Heart right ventricle (tissue), 16 donors: Measurements from ENCODE around the gene KCNQ1. TPM values are rescaled to one million over a fixed set of nuclear protein-coding genes. Genes with fewer than 3 reads are reported as not detected.
A peak's percentile ranks its signal among the peaks of the same experiment; 100 is the strongest.

Experiments used
- ATAC-seq, 8 donors: fragments of 200-7000 bp; cut with Tn5 transposase; one replicate each; pipeline ENCODE4 v1.9.1; 2020; ENCODE audit warnings: mild to moderate bottlenecking in 8 of 8, moderate library complexity in 8 of 8, moderate number of reproducible peaks in 1 of 8
- DNase-seq, 2 donors: peaks; one replicate each; pipeline ENCODE4 v3.0.0-alpha.2; 2020
- H3K27ac ChIP-seq, 10 donors: fragments of 200-600 bp; sonication (generic) in 2 of 10; one replicate each; pipeline versions ENCODE4 v1.5.0 to v1.8.0; 2020 to 2022; ENCODE audit warnings: mild to moderate bottlenecking in 3 of 10
- H3K27me3 ChIP-seq, 7 donors: fragments of 200-600 bp; one replicate each; pipeline ENCODE4 v1.8.0; 2021 to 2022; ENCODE audit warnings: mild to moderate bottlenecking in 2 of 7
- H3K36me3 ChIP-seq, 9 donors: fragments of 200-600 bp; sonication (generic) in 1 of 9; one replicate each; pipeline versions ENCODE4 v1.5.0 to v1.8.0; 2020 to 2022; ENCODE audit warnings: mild to moderate bottlenecking in 2 of 9
- H3K4me1 ChIP-seq, 9 donors: fragments of 200-600 bp; sonication (generic) in 1 of 9; one replicate each; pipeline versions ENCODE4 v1.5.0 to v1.8.0; 2020 to 2022; ENCODE audit warnings: mild to moderate bottlenecking in 4 of 9
- H3K4me3 ChIP-seq, 10 donors: fragments of 200-600 bp; sonication (generic) in 2 of 10; one replicate each; pipeline versions ENCODE4 v1.5.0 to v1.8.0; 2020 to 2022; ENCODE audit warnings: mild to moderate bottlenecking in 7 of 10, moderate library complexity in 2 of 10
- H3K9me3 ChIP-seq, 11 donors: fragments of 200-600 bp in 10 of 11; sonication (generic) in 2 of 11; one replicate each; pipeline versions ENCODE4 v1.5.0 to v1.8.0; 2013 to 2022; ENCODE audit warnings: mild to moderate bottlenecking in 2 of 11, control low read depth in 1 of 11, moderate library complexity in 1 of 11
- WGBS, 2 donors: extraction: QIAGEN DNeasy Blood & Tissue Kit; methylation state at CpG; one replicate each; pipeline ENCODE4 v1.1.7; 2013; ENCODE audit warnings: inconsistent platforms in 1 of 2; 5-methylcytosine and 5-hydroxymethylcytosine counted together
- intact Hi-C, 10 donors: fragments of 100-400 bp; cut with DNase I; formaldehyde crosslinking; loops; one replicate each; pipeline versions ENCODE4 v1.11.1 to v1.14.2; 2022
- polyA plus RNA-seq, 2 donors: library from polyadenylated mRNA; stranded (reverse); fragments of 200-250 nt; gene quantifications; one replicate each; pipeline ENCODE4 v1.2.3, GENCODE V29; 2013
- total RNA-seq, 10 donors: library from RNA; stranded (reverse); fragmentation: NEBNext Ultra II Directional in 3 of 10; extraction: Animal tissue kit (Norgen Biotek cat#: 25700) in 3 of 10; gene quantifications; one replicate each; pipeline versions ENCODE4 v1.2.1 to v1.2.4, GENCODE V29; 2021 to 2023
- TF ChIP-seq, protein P1 (sequence below), 9 donors: fragments of 200-600 bp; sonication (generic) in 2 of 9; IDR thresholded peaks; one replicate each; pipeline versions ENCODE4 v1.5.0 to v1.8.0; 2021 to 2022; ENCODE audit warnings: antibody characterized with exemption in 9 of 9, mild to moderate bottlenecking in 5 of 9, moderate library complexity in 1 of 9
- donor health status: Arrhythmogenic right ventricular cardiomyopathy.
- donor health status: ischemic (EF 13 %, LVEDD 7.1; RV severe dilation, severe dysfunction).
- donor health status: healthy with polysubstance abuse.
- donor health status: DM: no; HTN: yes; CAD: no.
- donor health status: DM: no; HTN: no; CAD: no.
- donor health status: ischemic (EF 25% LVEDD 6.9; RV normal size, moderate dysfunction).
- donor health status: ischemic (EF 25% LVEDD 5.7; RV mildly dilated, moderate dysfunction).
- donor health status: healthy.
- donor health status: DM: yes; HTN: yes; CAD: no.
- donor health status: Ischemic cardiomyopathy.
- donor health status: ischemic (EF 35%, LVEDD 5.7; RV mildly dilated, moderate dysfunction).
- donor health status: nonischemic (EF 11% LVEDD 7.7; RV severe dilation, severe dysfunction).
- donor health status: DM: yes; HTN: yes; CAD: no.
- donor health status: PGD.
- donor health status: ischemic (EF 29% LVEDD 5.4; RV normal size, mild dysfunction).
- donor health status: nonischemic (EF 23%, LVEDD 6.1; RV moderate dilation, normal function).

The KCNQ1 gene
- total and polyA plus RNA-seq, 12 donors, result 19.9 to 48.2 (median 33.7) TPM

DNA sequence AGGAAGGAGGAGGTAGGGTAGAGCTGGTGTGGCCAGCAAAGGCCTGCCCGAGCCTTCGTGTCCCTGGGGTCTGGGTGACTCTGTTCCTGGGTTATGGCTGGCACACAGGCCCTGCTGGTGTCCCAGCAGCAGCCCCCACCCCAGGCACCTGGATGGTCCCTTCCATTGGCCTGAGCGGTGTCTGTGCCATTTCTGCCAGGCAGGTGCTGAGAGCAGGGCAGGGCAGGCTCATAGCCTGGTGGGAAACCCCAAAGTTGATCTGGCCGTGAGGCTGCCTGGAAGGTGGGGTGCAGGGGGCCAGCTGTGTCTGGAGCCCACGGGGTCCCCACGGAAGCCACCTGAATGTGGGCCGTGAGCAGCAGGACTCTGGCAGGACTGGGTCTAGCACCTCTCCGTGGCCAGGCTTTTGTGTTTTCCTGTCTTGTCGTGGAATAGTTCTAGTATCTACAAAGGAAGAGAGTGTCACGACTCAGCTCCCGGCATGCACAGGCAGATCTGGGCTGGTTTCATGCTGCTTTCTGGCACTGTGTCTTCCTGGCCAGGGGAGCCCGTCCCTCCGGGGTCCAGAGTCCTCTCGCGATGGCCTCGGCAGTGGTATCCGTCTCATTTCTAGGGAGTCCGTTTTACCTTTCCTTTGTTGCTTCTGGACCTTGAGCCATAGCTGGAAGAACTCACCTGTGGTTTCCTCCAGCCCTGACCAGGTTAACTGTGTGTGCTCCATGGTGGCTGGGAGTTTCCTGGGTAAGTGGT, 83.7 kb downstream of the KCNQ1 start:
- no peaks in the 10 kb centered on the region for H3K9me3 ChIP-seq
- DNase-seq, result no peak
- H3K27ac ChIP-seq, result no peak overlapping the region
- TF ChIP-seq, protein P1, sequence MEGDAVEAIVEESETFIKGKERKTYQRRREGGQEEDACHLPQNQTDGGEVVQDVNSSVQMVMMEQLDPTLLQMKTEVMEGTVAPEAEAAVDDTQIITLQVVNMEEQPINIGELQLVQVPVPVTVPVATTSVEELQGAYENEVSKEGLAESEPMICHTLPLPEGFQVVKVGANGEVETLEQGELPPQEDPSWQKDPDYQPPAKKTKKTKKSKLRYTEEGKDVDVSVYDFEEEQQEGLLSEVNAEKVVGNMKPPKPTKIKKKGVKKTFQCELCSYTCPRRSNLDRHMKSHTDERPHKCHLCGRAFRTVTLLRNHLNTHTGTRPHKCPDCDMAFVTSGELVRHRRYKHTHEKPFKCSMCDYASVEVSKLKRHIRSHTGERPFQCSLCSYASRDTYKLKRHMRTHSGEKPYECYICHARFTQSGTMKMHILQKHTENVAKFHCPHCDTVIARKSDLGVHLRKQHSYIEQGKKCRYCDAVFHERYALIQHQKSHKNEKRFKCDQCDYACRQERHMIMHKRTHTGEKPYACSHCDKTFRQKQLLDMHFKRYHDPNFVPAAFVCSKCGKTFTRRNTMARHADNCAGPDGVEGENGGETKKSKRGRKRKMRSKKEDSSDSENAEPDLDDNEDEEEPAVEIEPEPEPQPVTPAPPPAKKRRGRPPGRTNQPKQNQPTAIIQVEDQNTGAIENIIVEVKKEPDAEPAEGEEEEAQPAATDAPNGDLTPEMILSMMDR (IDR thresholded peaks at IDR 0.05), result no peak
- WGBS, 2 donors, result 80 to 83% methylated on average over 18 of the region's 18 CpGs
- no peak overlapping the region for H3K4me3 ChIP-seq
- intact Hi-C loops, result loop anchor here in 7 of 10 donors (10.0 kb wide), 3 partner anchors 224 to 334 kb away; partner anchors contain the start of genes C11orf21 (in 5 of the 7) and TSPAN32 (in 5 of the 7)
- peaks cover 0 to 12% (median 0%) of the 10 kb centered on the region in 9 donors for H3K36me3 ChIP-seq
- peaks cover 11 to 43% (median 30%) of the 10 kb centered on the region in 9 donors for H3K4me1 ChIP-seq
- no peaks in the 10 kb centered on the region for H3K27me3 ChIP-seq
- ATAC-seq, result no peak

DNA sequence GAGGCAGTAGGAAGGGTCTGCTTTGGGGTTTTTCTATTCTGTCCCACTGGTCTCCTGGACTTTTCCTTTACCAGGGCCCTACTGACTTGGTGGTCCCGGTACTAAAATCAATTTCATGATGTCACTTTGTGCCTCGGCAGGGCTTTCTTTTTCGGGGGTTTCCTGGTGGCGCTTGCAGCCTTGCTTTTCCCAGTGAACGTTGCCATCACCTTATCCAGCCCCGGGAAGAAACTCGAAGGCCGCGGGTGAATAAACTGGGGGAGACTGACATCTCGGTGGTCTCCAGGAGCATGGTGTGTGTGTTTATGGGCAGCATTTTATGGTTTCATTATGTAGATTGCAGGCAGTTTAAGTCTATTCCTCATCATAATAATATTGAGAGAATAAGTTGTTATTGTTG, 84.4 kb downstream of the KCNQ1 start:
- H3K27me3 ChIP-seq, result no peaks in the 10 kb centered on the region
- H3K4me1 ChIP-seq, result peaks cover 18 to 50% (median 37%) of the 10 kb centered on the region in 9 donors
- peaks cover 0 to 12% (median 0%) of the 10 kb centered on the region in 9 donors for H3K36me3 ChIP-seq
- TF ChIP-seq, protein P1 (IDR thresholded peaks at IDR 0.05), result no peak
- no peaks in the 10 kb centered on the region for H3K9me3 ChIP-seq
- 81 to 85% methylated on average over 10 of the region's 10 CpGs for WGBS, 2 donors
- no peak overlapping the region for H3K4me3 ChIP-seq
- H3K27ac ChIP-seq, result no peak overlapping the region
- intact Hi-C loops, result loop anchor here in 7 of 10 donors (10.0 kb wide), 3 partner anchors 224 to 334 kb away; partner anchors contain the start of genes C11orf21 (in 5 of the 7) and TSPAN32 (in 5 of the 7)
- ATAC-seq (no peak), DNase-seq (no peak)

DNA sequence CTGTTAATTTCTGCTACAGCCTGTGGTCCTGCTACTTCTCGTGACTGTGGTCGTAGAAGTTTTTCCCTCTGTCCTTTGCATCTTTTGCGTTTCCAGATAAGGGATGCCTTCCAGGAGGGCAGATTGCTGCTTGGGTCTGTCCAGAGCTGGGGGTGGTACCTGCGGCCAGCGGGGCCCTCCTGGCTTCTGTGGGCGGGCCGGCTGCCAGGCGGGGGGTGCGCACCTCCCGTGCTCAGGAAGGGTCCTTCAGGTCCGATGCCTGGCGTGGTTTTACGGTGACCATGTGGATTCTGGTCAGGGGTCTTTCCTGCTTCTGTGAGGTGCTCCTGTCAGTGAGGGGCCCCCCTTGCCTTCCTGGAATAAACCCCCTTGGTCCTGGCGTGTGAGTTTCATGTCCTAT, 84.8 kb downstream of the KCNQ1 start:
- intact Hi-C loops, result loop anchor here in 8 of 10 donors (2.0 to 10.0 kb wide), 5 partner anchors 101 to 565 kb away; partner anchors contain the start of genes C11orf21 (in 6 of the 8) and TSPAN32 (in 6 of the 8)
- Histone ChIP-seq H3K9me3 (no peaks in the 10 kb centered on the region), H3K27me3 (no peaks in the 10 kb centered on the region), H3K4me1 (peaks cover 16 to 49% (median 39%) of the 10 kb centered on the region in 9 donors), H3K36me3 (peaks cover 0 to 12% (median 0%) of the 10 kb centered on the region in 9 donors), H3K27ac (no peak overlapping the region), H3K4me3 (no peak overlapping the region)
- DNase-seq (peak in 1 of 2 donors; percentile 8), ATAC-seq (no peak)
- 83% methylated on average over 14 of the region's 14 CpGs for WGBS, 2 donors
- TF ChIP-seq, protein P1 (IDR thresholded peaks at IDR 0.05), result no peak

DNA sequence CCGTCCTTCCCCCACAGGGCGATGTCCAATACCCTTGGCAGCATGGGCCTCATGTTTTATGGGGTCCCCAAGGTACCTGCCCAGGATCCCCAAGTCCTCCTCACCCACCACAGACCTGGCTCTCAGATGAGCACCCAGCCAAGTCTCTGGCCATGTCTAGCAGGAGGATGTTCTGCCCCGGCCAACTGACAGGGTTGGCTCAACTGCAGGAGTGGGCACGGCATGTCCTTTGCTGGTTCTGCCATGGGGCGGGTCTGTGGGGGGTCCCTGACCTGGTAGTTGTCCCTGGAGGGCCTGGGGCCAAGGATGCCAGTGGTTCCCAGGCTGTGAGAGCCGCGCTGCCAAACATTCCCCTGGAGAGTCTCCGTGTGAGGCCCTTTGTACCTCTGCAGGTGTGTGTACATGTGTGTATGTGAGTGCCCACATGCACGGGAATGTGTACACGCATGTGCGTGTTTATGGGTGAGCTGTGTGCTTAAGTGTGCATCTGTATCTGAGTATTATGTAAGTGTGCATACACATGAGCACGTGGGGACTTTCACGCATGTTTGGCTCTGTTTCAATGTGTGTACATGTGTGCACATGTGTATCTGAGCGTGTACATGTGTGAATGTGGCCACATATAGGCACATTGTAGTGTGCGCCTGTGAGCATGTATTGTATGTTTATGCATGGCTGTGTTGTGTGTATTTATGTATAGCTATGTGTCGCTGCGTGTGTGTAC, 85.5 kb downstream of the KCNQ1 start:
- 85 to 91% methylated on average over 17 of the region's 17 CpGs for WGBS, 2 donors

More for the DNA sequence above, 85.5 kb downstream of the KCNQ1 start:
- DNase-seq (peak in 1 of 2 donors; percentile 9), ATAC-seq (no peak)
- intact Hi-C loops, result loop anchor here in 4 of 10 donors (2.0 to 10.0 kb wide), 4 partner anchors 101 to 565 kb away; partner anchors contain the start of genes C11orf21 (in 1 of the 4) and TSPAN32 (in 1 of the 4)
- Histone ChIP-seq H3K4me3 (no peak overlapping the region), H3K27ac (no peak overlapping the region), H3K36me3 (peaks cover 0 to 12% (median 0%) of the 10 kb centered on the region in 9 donors), H3K27me3 (no peaks in the 10 kb centered on the region), H3K4me1 (peaks cover 14 to 43% (median 33%) of the 10 kb centered on the region in 9 donors), H3K9me3 (no peaks in the 10 kb centered on the region)
- TF ChIP-seq, protein P1 (IDR thresholded peaks at IDR 0.05), result no peak
